Hepatocyte (in vitro differentiated cells): ENCODE measurements around the gene DAB2IP. TPM values are rescaled to one million over a fixed set of nuclear protein-coding genes. Genes with fewer than 3 reads are reported as not detected.

Source experiments
- DNase-seq: peaks from one replicate; pipeline ENCODE4 v3.0.0-alpha.2; 2016; ENCODE audit warnings: low spot score
- H2AFZ ChIP-seq: fragments of 200-600 bp; sonication (generic); 2 replicates; pipeline ENCODE4 v1.6.0; 2016; ENCODE audit warnings: antibody characterized with exemption, mild to moderate bottlenecking
- H3K27ac ChIP-seq: fragments of 200-600 bp; sonication (generic); 2 replicates; pipeline ENCODE4 v1.5.1; 2016; ENCODE audit warnings: mild to moderate bottlenecking
- H3K27me3 ChIP-seq: fragments of 200-600 bp; sonication (generic); 2 replicates; pipeline ENCODE4 v1.6.1; 2016
- H3K36me3 ChIP-seq: fragments of 200-600 bp; sonication (generic); replicated peaks from 2 replicates; pipeline ENCODE4 v1.5.1; 2016; ENCODE audit warnings: low read depth; ENCODE audit not compliant: insufficient read depth
- H3K4me1 ChIP-seq: fragments of 200-600 bp; sonication (generic); 2 replicates; pipeline ENCODE4 v1.5.1; 2016; ENCODE audit warnings: mild to moderate bottlenecking, moderate library complexity; ENCODE audit not compliant: insufficient read depth
- H3K4me2 ChIP-seq: fragments of 200-600 bp; sonication (generic); 2 replicates; pipeline ENCODE4 v1.6.0; 2016
- H3K4me3 ChIP-seq: fragments of 200-600 bp; sonication (generic); 2 replicates; pipeline ENCODE4 v1.5.1; 2016; ENCODE audit warnings: mild to moderate bottlenecking
- H3K79me2 ChIP-seq: fragments of 200-600 bp; sonication (generic); 2 replicates; pipeline ENCODE4 v1.6.0; 2017; ENCODE audit warnings: mild to moderate bottlenecking
- H3K9me2 ChIP-seq: fragments of 200-600 bp; sonication (generic); replicated peaks from 2 replicates; pipeline ENCODE4 v1.6.0; 2017; ENCODE audit warnings: mild to moderate bottlenecking; ENCODE audit not compliant: insufficient read depth
- H3K9me3 ChIP-seq: fragments of 200-600 bp; sonication (generic); 2 replicates; pipeline ENCODE4 v1.5.1; 2016; ENCODE audit warnings: low read depth, mild to moderate bottlenecking
- H4K20me1 ChIP-seq: fragments of 200-600 bp; sonication (generic); 2 replicates; pipeline ENCODE4 v1.6.0; 2016; ENCODE audit warnings: mild to moderate bottlenecking; ENCODE audit not compliant: insufficient read depth, poor library complexity, severe bottlenecking
- CTCF ChIP-seq: fragments of 200-600 bp; sonication (generic); IDR thresholded peaks from 2 replicates; pipeline ENCODE4 v1.5.1; 2016; ENCODE audit warnings: antibody characterized with exemption, mild to moderate bottlenecking; ENCODE audit not compliant: poor library complexity
- EZH2 ChIP-seq: fragments of 200-600 bp; sonication (generic); IDR thresholded peaks from 2 replicates; pipeline ENCODE4 v1.6.1; 2016; ENCODE audit warnings: antibody characterized with exemption, mild to moderate bottlenecking, borderline replicate concordance
- EZH2phosphoT487 ChIP-seq: fragments of 200-600 bp; sonication (generic); IDR thresholded peaks from one replicate; pipeline ENCODE4 v1.6.1; 2018; ENCODE audit warnings: antibody characterized with exemption, mild to moderate bottlenecking, low read depth, moderate library complexity; ENCODE audit not compliant: unreplicated experiment, severe bottlenecking
- WGBS: methylation state at CpG from one replicate; pipeline ENCODE4 v1.1.6; 2016; ENCODE audit warnings: low lambda C conversion rate; ENCODE audit errors: missing lambda C conversion rate; 5-methylcytosine and 5-hydroxymethylcytosine counted together
- polyA plus RNA-seq: library from polyadenylated mRNA; unstranded; fragments of >200 nt; fragmentation: Nextera tagmentation; extraction: Ambion mirVana; gene quantifications from 2 replicates; pipeline ENCODE4 v1.2.1, GENCODE V29; 2016
- total RNA-seq: library from RNA; depleted of rRNA; stranded (reverse); fragments of >200 nt; gene quantifications from 2 replicates; pipeline ENCODE4 v1.2.3, GENCODE V29; 2014

DAB2IP gene
- total and polyA plus RNA-seq, 2 experiments from 2014 or later: 11.6 to 31.0 TPM

GRCh38 chr9:121744002-121744686 lies 92.7 kb downstream of the DAB2IP start:
- 37% methylated on average over 11 of the region's 11 CpGs for WGBS
- peaks cover 88% of the 10 kb centered on the region for H3K79me2 ChIP-seq
- H2AFZ ChIP-seq: no peak overlapping the region

GRCh38 chr9:121744687-121745395 lies 93.4 kb downstream of the DAB2IP start:
- H3K4me1 ChIP-seq: peaks cover 36% of the 10 kb centered on the region
- H4K20me1 ChIP-seq: peaks cover 35% of the 10 kb centered on the region
- peaks cover 89% of the 10 kb centered on the region for H3K79me2 ChIP-seq
- no peaks in the 10 kb centered on the region for H3K27me3 ChIP-seq
- H3K4me3 ChIP-seq: no peak overlapping the region
- 60% methylated on average over 11 of the region's 11 CpGs for WGBS
- H2AFZ ChIP-seq: no peak overlapping the region
- no peak for DNase-seq
- H3K9me2 ChIP-seq: no peaks in the 10 kb centered on the region
- H3K9me3 ChIP-seq: no peaks in the 10 kb centered on the region
- H3K4me2 ChIP-seq: peak overlapping the region; percentile 74
- H3K36me3 ChIP-seq: no peaks in the 10 kb centered on the region
- peak overlapping the region; percentile 90 for H3K27ac ChIP-seq
- TF ChIP-seq EZH2 (no peak), CTCF (no peak), EZH2phosphoT487 (no peak)

More at GRCh38 chr9:121744002-121744686, 92.7 kb downstream of the DAB2IP start:
- Histone ChIP-seq H3K4me1 (peaks cover 35% of the 10 kb centered on the region), H3K36me3 (no peaks in the 10 kb centered on the region), H3K9me3 (no peaks in the 10 kb centered on the region), H4K20me1 (peaks cover 30% of the 10 kb centered on the region), H3K27me3 (no peaks in the 10 kb centered on the region), H3K4me3 (no peak overlapping the region), H3K9me2 (no peaks in the 10 kb centered on the region), H3K27ac (peak overlapping the region; percentile 90), H3K4me2 (peak overlapping the region; percentile 74)
- TF ChIP-seq EZH2phosphoT487 (no peak), CTCF (peak; percentile 49)
- peak; percentile 73 for DNase-seq

- no peaks in the 10 kb centered on the region for H3K9me2 ChIP-seq
- H3K27ac ChIP-seq: no peak overlapping the region
- H3K79me2 ChIP-seq: peaks cover 89% of the 10 kb centered on the region
- no peak overlapping the region for H2AFZ ChIP-seq
- H3K4me2 ChIP-seq: peak overlapping the region; percentile 74
- 92% methylated on average over 4 of the region's 4 CpGs for WGBS
- no peak overlapping the region for H3K4me3 ChIP-seq
- no peak for DNase-seq
- no peaks in the 10 kb centered on the region for H3K36me3 ChIP-seq
- H3K9me3 ChIP-seq: no peaks in the 10 kb centered on the region
- TF ChIP-seq CTCF (no peak), EZH2phosphoT487 (no peak), EZH2 (no peak)
- H4K20me1 ChIP-seq: peaks cover 40% of the 10 kb centered on the region
- peaks cover 41% of the 10 kb centered on the region for H3K4me1 ChIP-seq
- no peaks in the 10 kb centered on the region for H3K27me3 ChIP-seq
Observed at GRCh38 chr9:121745396-121745695, 93.9 kb downstream of the DAB2IP start.
